Mesenchymal stem cell (in vitro differentiated cells and primary cell): ENCODE results near the gene SRSF10. TPM values are rescaled to one million over a fixed set of nuclear protein-coding genes. Genes with fewer than 3 reads are reported as not detected.

Source experiments
- small RNA-seq: library from polyadenylated mRNA; stranded (forward); fragments of <200 nt; extraction: miRNeasy Mini kit (QIAGEN cat#:217004); gene quantifications from one replicate; pipeline ENCODE3, GENCODE V24; 2013; ENCODE audit warnings: low read depth

Gene SRSF10

Small RNA genes within 50 kb of the gene (small RNA-seq; reads per million reads assigned to genes)
- gene MIR378F, result not detected
